Spleen (tissue), 11 donors: ENCODE results near the gene CPE. TPM values are rescaled to one million over a fixed set of nuclear protein-coding genes. Genes with fewer than 3 reads are reported as not detected.
A peak's percentile ranks its signal among the peaks of the same experiment; 100 is the strongest.

Source experiments
- DNase-seq: peaks from one replicate; pipeline ENCODE4 v3.0.0-alpha.2; 2020
- H3K27ac ChIP-seq, 8 donors: fragments of 200-600 bp; sonication (generic) in 7 of 8; 1 replicate in 4 of 8; 2 replicates in 4 of 8; pipeline versions ENCODE4 v1.5.0 to v1.8.0; 2016 to 2021; ENCODE audit warnings: inconsistent platforms in 4 of 8, mild to moderate bottlenecking in 4 of 8, moderate library complexity in 1 of 8
- H3K27me3 ChIP-seq, 7 donors: fragments of 200-600 bp; sonication (generic) in 6 of 7; replicated peaks in 1 of 7; 1 replicate in 4 of 7; 2 replicates in 3 of 7; pipeline versions ENCODE4 v1.5.0 to v1.8.0; 2016 to 2021; ENCODE audit warnings: inconsistent platforms in 3 of 7, mild to moderate bottlenecking in 1 of 7
- H3K36me3 ChIP-seq, 6 donors: fragments of 200-600 bp; sonication (generic) in 5 of 6; 1 replicate in 4 of 6; 2 replicates in 2 of 6; pipeline versions ENCODE4 v1.5.0 to v1.8.0; 2016 to 2021; ENCODE audit warnings: inconsistent platforms in 2 of 6
- H3K4me1 ChIP-seq, 6 donors: fragments of 200-600 bp; sonication (generic) in 5 of 6; 1 replicate in 3 of 6; 2 replicates in 3 of 6; pipeline versions ENCODE4 v1.5.0 to v1.8.0; 2016 to 2021; ENCODE audit warnings: inconsistent platforms in 3 of 6
- H3K4me3 ChIP-seq, 8 donors: fragments of 200-600 bp; sonication (generic) in 7 of 8; 1 replicate in 4 of 8; 2 replicates in 4 of 8; pipeline versions ENCODE4 v1.5.0 to v1.8.0; 2016 to 2021; ENCODE audit warnings: inconsistent platforms in 4 of 8, mild to moderate bottlenecking in 4 of 8, moderate library complexity in 2 of 8
- H3K9me3 ChIP-seq, 8 donors: fragments of 200-600 bp; sonication (generic) in 7 of 8; 1 replicate in 4 of 8; 2 replicates in 4 of 8; pipeline versions ENCODE4 v1.5.0 to v1.8.0; 2016 to 2021; ENCODE audit warnings: inconsistent platforms in 4 of 8
- CTCF ChIP-seq, 11 experiments: fragments of 200-600 bp in 7 of 11; fragments of 450-650 bp in 4 of 11; sonication (generic) in 4 of 11; IDR thresholded peaks in 8 of 11; conservative IDR thresholded peaks in 3 of 11; 1 replicate in 7 of 11; 2 replicates in 4 of 11; pipeline versions ENCODE4 v1.4.0 to v1.8.0; 2016 to 2021; ENCODE audit warnings: antibody characterized with exemption in 11 of 11, inconsistent platforms in 4 of 11, mild to moderate bottlenecking in 1 of 11
- POLR2A ChIP-seq, 3 donors: fragments of 450-650 bp; IDR thresholded peaks; one replicate each; pipeline ENCODE4 v1.5.1; 2017; ENCODE audit warnings: antibody characterized with exemption in 3 of 3, mild to moderate bottlenecking in 1 of 3
- POLR2AphosphoS5 ChIP-seq, 3 donors: sonication (generic); formaldehyde crosslinking; IDR thresholded peaks; one replicate each; pipeline ENCODE4 v1.5.1; 2017; ENCODE audit warnings: antibody characterized with exemption in 3 of 3
- WGBS, 5 donors: extraction: QIAGEN DNeasy Blood & Tissue Kit in 3 of 5; methylation state at CpG; one replicate each; pipeline versions ENCODE4 v1.1.5 to v1.1.7; 2013 to 2018; 5-methylcytosine and 5-hydroxymethylcytosine counted together
- intact Hi-C: fragments of 100-400 bp; cut with DNase I; formaldehyde crosslinking; loops from one replicate; pipeline ENCODE4 v1.15.0; 2023; ENCODE audit warnings: low total_unique reads
- polyA plus RNA-seq, 3 donors: library from polyadenylated mRNA; stranded (reverse); fragments of 200-250 nt; gene quantifications; one replicate each; pipeline ENCODE4 v1.2.1, GENCODE V29; 2013
- total RNA-seq, 7 donors: library from RNA; depleted of rRNA in 3 of 7; stranded (reverse); fragments of >200 nt in 3 of 7; fragmentation: NEBNext Ultra II Directional in 4 of 7; extraction: Animal tissue kit (Norgen Biotek cat#: 25700) in 4 of 7; gene quantifications; one replicate each; pipeline versions ENCODE4 v1.1.0 to v1.2.1, GENCODE V29; 2016 to 2021
- donor health status: healthy with polysubstance abuse.
- donor health status: DM: no; HTN: no; CAD: no; lungs with moderate emphysema.
- donor health status: DM: no; HTN: no; CAD: no.
- donor health status: Bipolar disorder and iron deficiency.
- donor health status: healthy.
- donor health status: DM: no; HTN: no; CAD: no.
- donor health status: DM: yes; HTN: yes; CAD: no.

The CPE gene
- total and polyA plus RNA-seq, 10 donors: 1.5 to 9.8 (median 6.2) TPM

GRCh38 chr4:165461159-165461821 is 82.5 kb downstream of the CPE start:
- TF ChIP-seq POLR2AphosphoS5 (IDR thresholded peaks at IDR 0.05): no peak
- no peak for TF ChIP-seq CTCF (IDR thresholded peaks at IDR 0.05 in 8 of 11, conservative IDR thresholded peaks at IDR 0.05 in 3 of 11)
- no peak for TF ChIP-seq POLR2A (IDR thresholded peaks at IDR 0.05)
- Histone ChIP-seq H3K27me3 (peaks cover 0 to 13% (median 0%) of the 10 kb centered on the region in 7 donors), H3K9me3 (no peaks in the 10 kb centered on the region), H3K36me3 (no peaks in the 10 kb centered on the region), H3K4me3 (no peak overlapping the region), H3K4me1 (peaks cover 0 to 6% (median 0%) of the 10 kb centered on the region in 6 donors), H3K27ac (no peak overlapping the region)
- DNase-seq: no peak
- 63 to 79% (median 71%) methylated on average over 8 of the region's 8 CpGs for WGBS, 5 donors
- intact Hi-C loops: no loop called here

- WGBS, 5 donors: 87 to 96% (median 93%) methylated on average over 3 of the region's 3 CpGs
- intact Hi-C loops: no loop called here
- no peak for DNase-seq
Measured at GRCh38 chr4:165462009-165462408, 83.2 kb downstream of the CPE start.

GRCh38 chr4:165464376-165464775 is 85.6 kb downstream of the CPE start:
- 73 to 82% (median 75%) methylated on average over 7 of the region's 7 CpGs for WGBS, 5 donors
- peaks cover 0 to 5% (median 0%) of the 10 kb centered on the region in 7 donors for H3K27me3 ChIP-seq
- no peak overlapping the region for H3K27ac ChIP-seq
- TF ChIP-seq CTCF (IDR thresholded peaks at IDR 0.05 in 8 of 11, conservative IDR thresholded peaks at IDR 0.05 in 3 of 11) (no peak), POLR2A (IDR thresholded peaks at IDR 0.05) (no peak), POLR2AphosphoS5 (IDR thresholded peaks at IDR 0.05) (no peak)
- peaks cover 0 to 6% (median 0%) of the 10 kb centered on the region in 6 donors for H3K4me1 ChIP-seq
- H3K9me3 ChIP-seq: no peaks in the 10 kb centered on the region
- DNase-seq: no peak
- intact Hi-C loops: loop anchor here (2.0 kb wide), 1 partner anchor 334 kb away; no protein-coding TSS in a partner anchor
- H3K4me3 ChIP-seq: no peak overlapping the region
- H3K36me3 ChIP-seq: no peaks in the 10 kb centered on the region

More at GRCh38 chr4:165462009-165462408, 83.2 kb downstream of the CPE start:
- Histone ChIP-seq H3K27me3 (peaks cover 0 to 6% (median 0%) of the 10 kb centered on the region in 7 donors), H3K36me3 (no peaks in the 10 kb centered on the region), H3K4me1 (peaks cover 0 to 6% (median 0%) of the 10 kb centered on the region in 6 donors), H3K27ac (no peak overlapping the region), H3K9me3 (no peaks in the 10 kb centered on the region), H3K4me3 (no peak overlapping the region)
- TF ChIP-seq POLR2AphosphoS5 (IDR thresholded peaks at IDR 0.05) (no peak), POLR2A (IDR thresholded peaks at IDR 0.05) (no peak), CTCF (IDR thresholded peaks at IDR 0.05 in 8 of 11, conservative IDR thresholded peaks at IDR 0.05 in 3 of 11) (no peak)

- H3K4me1 ChIP-seq: peaks cover 0 to 6% (median 0%) of the 10 kb centered on the region in 6 donors
- no peak for DNase-seq
- H3K36me3 ChIP-seq: no peaks in the 10 kb centered on the region
- no peak for TF ChIP-seq POLR2AphosphoS5 (IDR thresholded peaks at IDR 0.05)
- no peak for TF ChIP-seq POLR2A (IDR thresholded peaks at IDR 0.05)
- TF ChIP-seq CTCF (IDR thresholded peaks at IDR 0.05 in 8 of 11, conservative IDR thresholded peaks at IDR 0.05 in 3 of 11): peak in 10 of 11 experiments; percentile 47 to 80 (median 67)
- intact Hi-C loops: loop anchor here (2.0 kb wide), 1 partner anchor 334 kb away; no protein-coding TSS in a partner anchor
- H3K9me3 ChIP-seq: no peaks in the 10 kb centered on the region
- peaks cover 0 to 5% (median 0%) of the 10 kb centered on the region in 7 donors for H3K27me3 ChIP-seq
- H3K4me3 ChIP-seq: no peak overlapping the region
- no peak overlapping the region for H3K27ac ChIP-seq
- WGBS, 5 donors: 26 to 28% (median 27%) methylated on average over 9 of the region's 9 CpGs
Measured at GRCh38 chr4:165464813-165465381, 86.1 kb downstream of the CPE start.
